GM19467 (cell line): ENCODE results near the gene EVC2.

Source experiments
- ATAC-seq: cut with Tn5 transposase; IDR thresholded peaks from one replicate; pipeline ENCODE4 v1.9.1; 2021; ENCODE audit warnings: mild to moderate bottlenecking, moderate library complexity; ENCODE audit not compliant: unreplicated experiment

The EVC2 gene

GRCh38 chr4:5708449-5709206, at the start of gene EVC2:
Gene EVC2, minus strand, starts transcription at chr4:5708559. Its CDS starts 46 bp downstream, at chr4:5708513.
- no peak for ATAC-seq

DNA sequence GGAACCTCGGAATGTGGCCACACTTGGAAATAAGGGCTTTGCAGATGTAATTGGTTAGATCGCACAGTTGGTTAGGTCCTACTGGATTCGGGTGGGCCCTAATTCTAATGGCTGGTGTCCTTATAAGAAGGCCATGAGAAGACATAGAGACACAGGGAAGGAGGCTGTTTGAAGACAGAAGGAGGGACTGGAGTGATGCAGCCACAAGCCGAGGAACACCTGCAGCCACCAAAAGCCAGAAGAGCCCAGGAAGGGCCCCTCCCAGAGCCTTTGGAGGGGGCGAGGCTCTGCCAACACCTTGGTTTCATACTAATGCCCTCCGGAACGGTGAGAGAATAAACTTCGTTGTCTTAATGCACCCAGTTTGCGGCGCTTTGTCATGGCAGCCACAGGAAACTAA, 49.6 kb upstream of the EVC2 start:
- no peak for ATAC-seq

- ATAC-seq: no peak
Observed at GRCh38 chr4:5757536-5757935, 49.2 kb upstream of the EVC2 start.

GRCh38 chr4:5757091-5757490, 48.7 kb upstream of the EVC2 start:
- no peak for ATAC-seq

GRCh38 chr4:5756271-5756670, 47.9 kb upstream of the EVC2 start:
- no peak for ATAC-seq

DNA sequence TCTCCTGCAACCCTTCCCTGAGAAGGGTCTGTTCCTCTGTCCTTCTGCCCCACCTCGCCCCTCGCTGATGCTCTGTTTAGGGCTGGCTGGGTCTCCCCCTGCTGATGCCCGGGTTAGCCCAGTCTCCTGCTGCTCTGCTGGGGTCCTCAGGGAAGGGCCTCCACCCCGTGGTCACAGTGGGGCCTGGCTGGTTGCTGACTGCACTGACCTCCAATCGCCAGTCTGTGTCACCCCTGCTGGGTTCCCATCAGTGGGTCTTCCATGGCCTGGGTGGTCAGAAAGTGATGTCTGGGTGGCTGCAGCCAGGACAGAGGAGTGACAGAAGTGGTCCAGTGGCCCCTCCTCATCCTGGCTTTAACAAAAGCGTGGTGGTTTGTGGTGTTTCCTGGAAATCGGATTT, 47.3 kb upstream of the EVC2 start:
- ATAC-seq: no peak

DNA sequence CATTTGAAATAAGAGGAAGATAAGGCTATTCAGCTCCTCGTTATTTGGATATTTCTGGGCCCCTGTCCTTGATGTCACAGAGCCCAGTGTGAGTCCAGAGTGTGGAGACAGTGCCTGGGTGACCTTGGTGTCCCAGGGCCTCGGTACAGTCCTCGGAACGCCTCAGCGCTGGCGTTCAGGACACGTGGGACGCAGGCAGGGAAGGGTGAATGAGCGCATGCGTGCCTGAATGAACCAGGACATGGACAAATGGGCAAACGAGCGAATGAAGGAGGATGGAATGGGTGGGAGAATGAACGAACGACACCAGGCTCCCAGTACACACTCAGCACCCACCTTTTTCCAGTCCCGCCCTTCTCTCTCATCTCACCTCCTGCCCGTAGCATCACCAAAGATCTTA, 46.8 kb upstream of the EVC2 start:
- no peak for ATAC-seq

- no peak for ATAC-seq
Observed at GRCh38 chr4:5754529-5754881, 46.1 kb upstream of the EVC2 start.

- no peak for ATAC-seq
Observed at GRCh38 chr4:5753766-5754528, 45.6 kb upstream of the EVC2 start.

DNA sequence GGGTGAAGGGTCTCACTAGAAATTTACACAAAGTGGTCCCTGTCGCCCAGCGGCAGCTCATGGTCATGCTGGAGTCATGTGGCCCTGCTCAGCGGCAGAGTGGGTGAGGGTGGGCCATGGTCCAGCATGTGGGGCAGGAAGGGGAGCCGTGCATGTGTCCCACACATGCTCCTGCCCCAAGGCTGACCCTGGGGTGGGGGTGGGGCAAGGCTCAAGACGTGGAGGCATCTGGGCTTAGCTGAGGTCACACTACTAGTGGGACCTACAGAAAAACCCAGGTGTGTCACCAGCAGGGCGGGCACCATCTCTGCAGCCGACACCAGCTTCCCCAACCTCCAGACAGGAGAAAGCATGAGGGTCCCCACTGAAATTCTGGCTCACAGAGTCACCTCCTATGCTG, 45.0 kb upstream of the EVC2 start:
- no peak for ATAC-seq

DNA sequence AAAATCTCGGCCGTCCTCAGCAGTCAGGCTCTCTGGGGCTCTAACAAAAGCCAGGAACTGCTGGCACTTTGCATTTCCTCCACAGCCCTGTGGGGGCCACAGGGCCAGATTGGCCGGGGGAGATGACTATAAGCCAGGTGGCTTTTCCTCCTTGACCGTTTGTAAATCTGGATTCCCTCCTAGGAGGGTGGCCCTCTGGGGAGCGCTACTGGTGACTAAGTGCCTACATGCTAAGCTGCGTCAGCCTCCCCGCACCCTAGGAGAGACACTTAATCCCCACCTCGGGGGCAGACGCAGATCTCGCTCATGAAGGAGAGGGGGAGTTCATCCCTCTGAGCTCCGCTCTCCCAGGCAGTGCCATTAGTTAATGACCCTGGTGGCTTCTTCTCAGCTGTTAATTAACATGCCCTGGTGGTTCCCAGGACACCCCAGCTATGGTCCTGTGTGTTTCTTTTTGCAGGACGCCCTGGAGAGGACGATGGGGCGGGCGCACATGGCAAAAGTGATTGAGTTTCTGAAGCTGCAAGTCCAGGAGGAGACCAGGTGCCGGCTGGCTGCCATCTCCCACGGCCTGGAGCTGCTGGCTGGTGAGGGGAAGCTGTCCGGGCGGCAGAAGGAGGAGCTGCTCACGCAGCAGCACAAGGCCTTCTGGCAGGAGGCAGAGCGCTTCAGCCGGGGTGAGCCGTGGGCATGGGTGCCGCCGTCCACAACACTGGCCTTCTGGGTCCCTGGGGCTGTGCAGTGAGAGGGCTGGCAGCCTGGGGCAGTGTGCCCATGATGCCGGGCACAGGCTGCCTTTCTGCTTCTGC, 44.2 kb upstream of the EVC2 start:
- no peak for ATAC-seq

GRCh38 chr4:5751666-5752375, 43.5 kb upstream of the EVC2 start:
- ATAC-seq: no peak

- no peak for ATAC-seq
Observed at GRCh38 chr4:5750946-5751665, 42.7 kb upstream of the EVC2 start.

GRCh38 chr4:5750052-5750945, 41.9 kb upstream of the EVC2 start:
- ATAC-seq: no peak

DNA sequence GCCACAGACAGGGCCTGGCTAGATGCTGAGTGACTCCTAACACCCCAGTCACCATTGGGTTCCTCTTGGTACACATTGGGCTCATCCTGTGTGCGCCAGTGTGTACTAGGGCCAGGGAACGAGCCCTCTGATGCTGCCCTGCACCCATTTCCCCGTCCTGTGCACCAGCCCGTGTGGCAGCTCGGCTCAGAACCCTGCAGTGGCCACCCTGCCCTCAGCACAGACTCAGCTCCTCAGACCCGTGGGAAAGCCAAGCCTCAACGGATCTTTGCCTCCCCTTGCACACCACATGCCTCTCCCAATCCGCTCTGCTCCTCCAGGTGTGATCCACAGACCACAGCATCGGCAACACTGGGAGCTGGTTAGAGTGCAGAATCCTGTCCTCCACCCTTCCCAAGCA, 41.2 kb upstream of the EVC2 start:
- ATAC-seq: no peak

DNA sequence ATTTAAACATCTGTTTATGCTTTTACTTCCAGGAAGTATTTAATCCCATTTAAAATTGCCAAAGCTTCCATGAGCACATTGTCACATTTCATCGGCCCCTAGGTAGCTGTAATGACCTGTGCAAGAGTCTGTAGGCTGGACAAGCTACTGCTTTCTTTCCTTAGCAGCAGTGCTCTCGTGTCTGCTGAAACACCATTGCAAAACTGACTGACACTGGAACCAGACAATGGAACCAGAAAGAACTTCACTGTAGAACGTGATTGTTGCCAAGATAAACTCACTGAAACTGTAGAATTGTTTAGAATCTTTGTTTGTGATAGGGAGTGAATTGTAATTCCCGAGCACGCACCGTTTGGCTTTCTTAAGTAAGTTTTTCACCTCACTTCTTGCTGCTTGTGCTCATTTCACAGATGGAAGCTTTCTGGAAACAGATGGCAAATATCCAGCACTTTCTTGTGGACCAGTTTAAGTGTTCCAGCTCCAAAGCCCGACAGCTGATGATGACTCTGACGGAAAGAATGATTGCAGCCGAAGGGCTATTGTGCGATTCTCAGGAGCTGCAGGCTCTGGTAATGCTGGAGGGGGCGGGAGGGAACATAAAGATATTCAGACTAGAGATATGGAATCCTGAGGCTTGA, 39.5 kb upstream of the EVC2 start:
- no peak for ATAC-seq

GRCh38 chr4:5746829-5747737, 38.7 kb upstream of the EVC2 start:
- ATAC-seq: no peak

DNA sequence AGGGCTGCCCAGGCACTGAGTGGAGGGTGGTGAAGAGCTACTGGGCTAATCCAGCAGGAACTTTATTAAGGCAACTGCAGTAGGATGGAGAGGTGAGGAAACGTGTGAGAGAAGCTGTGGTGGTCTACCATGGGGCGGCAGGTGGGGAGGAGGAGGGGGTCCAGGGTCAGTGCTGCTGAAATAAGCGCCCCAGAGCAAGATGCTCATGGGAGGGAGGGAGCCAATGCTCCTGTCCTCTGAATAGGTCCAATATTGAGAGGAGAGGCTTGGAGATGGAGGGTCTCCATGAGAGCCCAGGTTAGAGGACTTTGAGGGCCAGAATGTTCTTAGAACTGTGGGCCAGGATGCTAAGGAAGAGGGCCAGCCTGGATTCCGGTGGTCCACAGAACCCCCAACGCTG, 37.9 kb upstream of the EVC2 start:
- no peak for ATAC-seq
